K562 (cell line): ENCODE data around the gene MKRN1. TPM values are rescaled to one million over a fixed set of nuclear protein-coding genes. Genes with fewer than 3 reads are reported as not detected.

Experiments
- ATAC-seq: fragments of 200-7000 bp; cut with Tn5 transposase; 3 replicates; pipeline ENCODE4 v1.9.1; 2020; ENCODE audit warnings: moderate library complexity
- BruUV-seq: library from RNA; stranded (reverse); fragments of 400-500 nt; replicated peaks from 2 replicates; lab custom pipeline; 2021; lab: Mats Ljungman, UMichigan
- CTCF ChIA-PET: fragments of 300-600 bp; formaldehyde crosslinking; extraction: SDS; loops from one replicate; lab custom pipeline; 2021; ENCODE audit warnings: low intra/inter-chr PET ratio; lab: Yijun Ruan, JAX
- POLR2A ChIA-PET: fragments of 300-600, 350-650 bp; sonication (Branson Sonifier 250); formaldehyde crosslinking; extraction: SDS; loops from one replicate; lab custom pipeline; 2021; ENCODE audit warnings: antibody characterized with exemption, inconsistent platforms; lab: Yijun Ruan, JAX
- DNase-seq, 4 experiments: peaks; one replicate each; pipeline versions ENCODE4 v3.0.0 to v3.0.0-alpha.2; 2011 to 2018; ENCODE audit warnings: low spot score in 3 of 4, mixed read lengths in 3 of 4; ENCODE audit errors: extremely low read depth in 1 of 4
- FAIRE-seq: peaks from 2 replicates; lab custom pipeline; 2011; peaks lifted over from hg19 to GRCh38; lab: Jason Lieb, UNC
- H2AFZ ChIP-seq: 2 replicates; pipeline ENCODE4 v1.6.0; 2011; ENCODE audit warnings: low read depth, low read length, control low read depth, inconsistent platforms
- H3K27ac ChIP-seq: fragments of 200-600 bp; 3 replicates; pipeline ENCODE4 v1.8.0; 2011; ENCODE audit warnings: low read depth, mild to moderate bottlenecking, control low read depth, inconsistent platforms, low read length, moderate library complexity, mixed read lengths; ENCODE audit errors: extremely low read depth
- H3K27me3 ChIP-seq, 2 experiments: fragments of 300-600 bp in 1 of 2; 2 replicates in 1 of 2; 3 replicates in 1 of 2; pipeline versions ENCODE4 v1.6.0 to v1.8.0; 2011; ENCODE audit warnings: inconsistent platforms in 2 of 2, low read length in 2 of 2, mild to moderate bottlenecking in 1 of 2, mixed read lengths in 1 of 2, moderate library complexity in 1 of 2; ENCODE audit not compliant: control insufficient read depth in 2 of 2, insufficient read depth in 2 of 2
- H3K36me3 ChIP-seq: fragments of 300-600 bp; 3 replicates; pipeline ENCODE4 v1.8.0; 2011; ENCODE audit warnings: mild to moderate bottlenecking, low read length, inconsistent platforms; ENCODE audit not compliant: control insufficient read depth, insufficient read depth
- H3K4me1 ChIP-seq, 2 experiments: fragments of 200-600 bp in 1 of 2; replicated peaks in 1 of 2; 2 replicates in 1 of 2; 3 replicates in 1 of 2; pipeline versions ENCODE4 v1.5.1 to v1.8.0; 2011; ENCODE audit warnings: inconsistent platforms in 2 of 2, low read length in 2 of 2, mild to moderate bottlenecking in 1 of 2, mixed read lengths in 1 of 2, moderate library complexity in 1 of 2; ENCODE audit not compliant: control insufficient read depth in 2 of 2, insufficient read depth in 2 of 2
- H3K4me2 ChIP-seq: 2 replicates; pipeline ENCODE4 v1.6.1; 2011; ENCODE audit warnings: low read length, control low read depth, inconsistent platforms, mixed read lengths; ENCODE audit not compliant: insufficient read depth
- H3K4me3 ChIP-seq: fragments of 200-600 bp; sonication (generic), shearing (Covaris generic); 2 replicates; pipeline ENCODE4 v1.5.1; 2016; ENCODE audit warnings: control low read depth, inconsistent platforms
- H3K79me2 ChIP-seq: fragments of 200-600 bp; 3 replicates; pipeline ENCODE4 v1.8.0; 2011; ENCODE audit warnings: low read length, inconsistent platforms; ENCODE audit not compliant: control insufficient read depth, insufficient read depth
- H3K9ac ChIP-seq, 2 experiments: 2 replicates each; pipeline versions ENCODE4 v1.6.0 to v1.6.1; 2011; ENCODE audit warnings: low read depth in 2 of 2, low read length in 2 of 2, control low read depth in 1 of 2, inconsistent platforms in 1 of 2, mild to moderate bottlenecking in 1 of 2, mixed read lengths in 1 of 2; ENCODE audit not compliant: insufficient read depth in 1 of 2
- H3K9me1 ChIP-seq: one replicate; pipeline ENCODE4 v1.6.0; 2011; ENCODE audit warnings: inconsistent platforms, mild to moderate bottlenecking, low read length, moderate library complexity; ENCODE audit not compliant: control insufficient read depth, insufficient read depth
- H3K9me3 ChIP-seq: replicated peaks from 2 replicates; pipeline ENCODE4 v1.5.1; 2011; ENCODE audit warnings: low read depth, low read length, inconsistent platforms; ENCODE audit not compliant: control insufficient read depth, insufficient read depth
- H4K20me1 ChIP-seq: replicated peaks from 2 replicates; pipeline ENCODE4 v1.6.1; 2011; ENCODE audit warnings: low read length, inconsistent platforms, mixed read lengths; ENCODE audit not compliant: control insufficient read depth, insufficient read depth
- CBFA2T2 ChIP-seq: fragments of 450-650 bp; conservative IDR thresholded peaks from 2 replicates; pipeline ENCODE4 v1.6.1; 2017; ENCODE audit warnings: mild to moderate bottlenecking
- ELF1 ChIP-seq: fragments of 200-800 bp; sonication (Bioruptor generic); IDR thresholded peaks from 2 replicates; pipeline ENCODE4 v1.6.1; 2016; ENCODE audit warnings: missing genetic modification characterization, missing compliant biosample characterization
- EWSR1 ChIP-seq: fragments of 450-650 bp; IDR thresholded peaks from 2 replicates; pipeline ENCODE4 v1.6.1; 2018; ENCODE audit warnings: borderline replicate concordance, mild to moderate bottlenecking, low read depth, moderate library complexity; ENCODE audit not compliant: partially characterized antibody
- GABPA ChIP-seq: fragments of 200-800 bp; sonication (Bioruptor generic); conservative IDR thresholded peaks from 2 replicates; pipeline ENCODE4 v1.6.1; 2016; ENCODE audit warnings: low read depth, missing genetic modification characterization, missing compliant biosample characterization
- GATAD2A ChIP-seq: fragments of 450-650 bp; IDR thresholded peaks from 2 replicates; pipeline ENCODE4 v1.6.1; 2017
- KDM1A ChIP-seq, 2 experiments: fragments of 450-650 bp; IDR thresholded peaks; 2 replicates each; pipeline ENCODE4 v1.6.1; 2016; ENCODE audit warnings: mild to moderate bottlenecking in 2 of 2
- SREBF2 ChIP-seq: sonication (generic); formaldehyde crosslinking; IDR thresholded peaks from 2 replicates; pipeline ENCODE4 v1.4.0; 2020; ENCODE audit warnings: mild to moderate bottlenecking, missing genetic modification reagents
- TEAD1 ChIP-seq, 2 experiments: fragments of 450-650 bp in 1 of 2; sonication (generic) in 1 of 2; formaldehyde crosslinking; IDR thresholded peaks; 2 replicates each; pipeline versions ENCODE4 v1.4.0 to v1.8.0; 2020 to 2022; ENCODE audit warnings: mild to moderate bottlenecking in 2 of 2, missing genetic modification reagents in 1 of 2
- TEAD2 ChIP-seq: fragments of 450-650 bp; IDR thresholded peaks from 2 replicates; pipeline ENCODE4 v1.6.1; 2016; ENCODE audit warnings: missing genetic modification characterization, control low read depth, missing compliant biosample characterization
- TFAM ChIP-seq: fragments of 250-450 bp; sonication (Bioruptor Pico); conservative IDR thresholded peaks from 2 replicates; pipeline ENCODE4 v1.5.0; 2021; ENCODE audit warnings: mild to moderate bottlenecking, moderate library complexity
- TRIM28 ChIP-seq: fragments of 450-650 bp; IDR thresholded peaks from 2 replicates; pipeline ENCODE4 v1.6.1; 2017
- YBX1 ChIP-seq: fragments of 450-650 bp; IDR thresholded peaks from 2 replicates; pipeline ENCODE4 v1.7.1; 2016; ENCODE audit warnings: mild to moderate bottlenecking
- ZC3H4 ChIP-seq: sonication (generic); formaldehyde crosslinking; IDR thresholded peaks from 2 replicates; pipeline ENCODE4 v1.9.0; 2021; ENCODE audit warnings: missing genetic modification reagents, borderline replicate concordance
- ZNF586 ChIP-seq: fragments of 450-650 bp; formaldehyde crosslinking; conservative IDR thresholded peaks from 2 replicates; pipeline ENCODE4 v1.4.0; 2020; ENCODE audit warnings: mild to moderate bottlenecking, moderate library complexity
- WGBS: fragments of 100-300 bp; shearing (Covaris generic); methylation state at CpG from one replicate; pipeline ENCODE4 v1.1.6; 2016; ENCODE audit warnings: low coverage, mixed read lengths; ENCODE audit not compliant: insufficient coverage; ENCODE audit errors: missing lambda C conversion rate; 5-methylcytosine and 5-hydroxymethylcytosine counted together
- in situ Hi-C: fragments of 300-500 bp; cut with MboI; formaldehyde crosslinking; loops from 4 replicates; pipeline ENCODE4 v1.15.0; 2018; ENCODE audit warnings: inconsistent platforms, mixed read lengths
- intact Hi-C: fragments of 100-400 bp; cut with micrococcal nuclease; formaldehyde crosslinking; loops from 2 replicates; pipeline ENCODE4 v1.14.2; 2022
- polyA plus RNA-seq, 8 experiments: library from polyadenylated mRNA; depleted of rRNA in 4 of 8; stranded (reverse) in 5 of 8; unstranded in 3 of 8; fragments of >200 nt; fragmentation: Nextera tagmentation in 2 of 8; fragmentation: Illumina TruSeq in 1 of 8; extraction: Ambion mirVana in 2 of 8; extraction: Trizol in 1 of 8; gene quantifications; 2 replicates each; pipeline versions ENCODE4 v1.2.1 to v1.2.3, GENCODE V29; 2011 to 2014; ENCODE audit warnings: inconsistent platforms in 1 of 8, missing spikeins in 1 of 8
- total RNA-seq, 7 experiments: library from RNA; depleted of rRNA in 6 of 7; stranded (reverse); fragments of >200 nt in 6 of 7; fragmentation: Illumina TruSeq in 2 of 7; extraction: Trizol in 2 of 7; gene quantifications; 2 replicates each; pipeline versions ENCODE4 v1.2.1 to v1.2.3, GENCODE V29; 2011 to 2021; ENCODE audit warnings: low replicate concordance in 1 of 7
- TF ChIP-seq, protein P1 (sequence below): fragments of 250-450 bp; sonication (Bioruptor Pico); IDR thresholded peaks from 2 replicates; pipeline ENCODE4 v1.8.0; 2022; ENCODE audit warnings: inconsistent platforms, mild to moderate bottlenecking, moderate library complexity, borderline replicate concordance
- TF ChIP-seq, protein P2 (sequence below): sonication (generic); formaldehyde crosslinking; IDR thresholded peaks from 2 replicates; pipeline ENCODE4 v1.8.0; 2023; ENCODE audit warnings: missing genetic modification reagents, mild to moderate bottlenecking, borderline replicate concordance

The MKRN1 gene
- total and polyA plus RNA-seq, 9 of the 15 experiments (the other 6 are each of a cell fraction or from before 2014, with no cell fraction given) = 30.5 to 90.3 (median 76.0) TPM

DNA sequence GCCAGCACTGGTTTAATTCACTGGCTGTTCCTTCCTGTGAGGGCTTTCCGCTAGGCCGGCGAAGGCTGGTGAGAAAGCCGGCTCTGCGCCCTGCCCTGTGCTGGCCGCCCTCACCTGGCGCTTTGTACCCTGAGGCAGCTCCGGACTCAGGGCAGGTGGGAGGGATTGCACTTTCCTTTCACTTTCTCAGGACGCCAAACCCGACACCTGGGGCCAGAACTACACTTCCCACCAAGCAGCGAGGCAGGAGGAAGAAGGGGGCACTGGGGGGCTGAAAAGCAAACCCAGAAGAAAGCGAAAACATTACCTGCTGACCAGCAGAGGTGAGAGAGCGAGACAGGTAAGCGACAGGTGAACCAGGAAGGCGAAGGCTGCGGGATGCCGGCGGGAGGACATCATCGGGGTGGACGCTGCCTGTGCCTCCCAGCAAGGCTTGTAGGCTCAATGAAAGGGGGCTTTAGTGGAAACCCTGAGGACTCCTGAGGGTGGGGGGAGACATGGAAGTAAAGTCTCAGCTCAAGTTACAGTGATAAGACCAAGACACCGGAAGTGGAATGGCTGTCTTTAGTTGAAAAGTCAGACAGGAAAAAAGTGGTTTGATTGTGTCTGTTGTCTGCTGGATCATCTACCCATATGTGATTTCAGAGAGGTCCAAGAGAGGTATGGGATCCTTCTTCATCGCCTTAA lies 75.3 kb downstream of the MKRN1 start, which contains the start of gene RAB19:
Gene RAB19 (plus strand): TSS at position 181 of the 687 bp plus-strand sequence. CDS start 3,589 bp downstream, outside the sequence.
- Histone ChIP-seq H3K4me2 (peak within 1 kb of the TSS; percentile 47; the same call in 1 of the 2 replicates), H3K36me3 (no peaks in the 10 kb centered on the region), H3K4me3 (no peak within 1 kb of the TSS), H3K9me3 (no peaks in the 10 kb centered on the region), H3K4me1 (peaks cover 12 to 16% of the 10 kb centered on the region in 2 experiments; a peak in 4 of 5 replicates), H3K9me1 (no peaks in the 10 kb centered on the region), H3K79me2 (no peaks in the 10 kb centered on the region), H4K20me1 (no peaks in the 10 kb centered on the region), H3K27me3 (no peaks in the 10 kb centered on the region; a peak in 1 of 5 replicates), H3K27ac (0 out of 3 replicates have a peak within 1 kb of the TSS, but pooled peaks have one; percentile 1), H3K9ac (peak within 1 kb of the TSS in 1 of 2 experiments; percentile 83; a peak in 2 of 4 replicates), H2AFZ (peak within 1 kb of the TSS; percentile 85)
- BruUV-seq = no TSS peak
- in situ Hi-C loops (no loop called here), intact Hi-C loops (loop anchor here (5.0 kb wide), 1 partner anchor 38 kb away; no protein-coding TSS in a partner anchor)
- ChIA-PET POLR2A (interaction anchor here (0.6 kb wide), 1 partner anchor 12 kb away, joined by 3 read pairs; no protein-coding TSS in a partner anchor), CTCF (no interaction called here)
- ATAC-seq (peak; percentile 65), FAIRE-seq (peak; percentile 54), DNase-seq (peak in 1 of 4 experiments; percentile 45)
- 73% methylated on average over 22 of the region's 22 CpGs for WGBS
- no peak for TF ChIP-seq YBX1
- TF ChIP-seq, protein P1, sequence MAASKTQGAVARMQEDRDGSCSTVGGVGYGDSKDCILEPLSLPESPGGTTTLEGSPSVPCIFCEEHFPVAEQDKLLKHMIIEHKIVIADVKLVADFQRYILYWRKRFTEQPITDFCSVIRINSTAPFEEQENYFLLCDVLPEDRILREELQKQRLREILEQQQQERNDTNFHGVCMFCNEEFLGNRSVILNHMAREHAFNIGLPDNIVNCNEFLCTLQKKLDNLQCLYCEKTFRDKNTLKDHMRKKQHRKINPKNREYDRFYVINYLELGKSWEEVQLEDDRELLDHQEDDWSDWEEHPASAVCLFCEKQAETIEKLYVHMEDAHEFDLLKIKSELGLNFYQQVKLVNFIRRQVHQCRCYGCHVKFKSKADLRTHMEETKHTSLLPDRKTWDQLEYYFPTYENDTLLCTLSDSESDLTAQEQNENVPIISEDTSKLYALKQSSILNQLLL (CRISPR knock-in tag) = no peak
- 0 out of 2 replicates have a peak, but pooled peaks have one; percentile 20 for TF ChIP-seq ZC3H4
- TF ChIP-seq, protein P2, sequence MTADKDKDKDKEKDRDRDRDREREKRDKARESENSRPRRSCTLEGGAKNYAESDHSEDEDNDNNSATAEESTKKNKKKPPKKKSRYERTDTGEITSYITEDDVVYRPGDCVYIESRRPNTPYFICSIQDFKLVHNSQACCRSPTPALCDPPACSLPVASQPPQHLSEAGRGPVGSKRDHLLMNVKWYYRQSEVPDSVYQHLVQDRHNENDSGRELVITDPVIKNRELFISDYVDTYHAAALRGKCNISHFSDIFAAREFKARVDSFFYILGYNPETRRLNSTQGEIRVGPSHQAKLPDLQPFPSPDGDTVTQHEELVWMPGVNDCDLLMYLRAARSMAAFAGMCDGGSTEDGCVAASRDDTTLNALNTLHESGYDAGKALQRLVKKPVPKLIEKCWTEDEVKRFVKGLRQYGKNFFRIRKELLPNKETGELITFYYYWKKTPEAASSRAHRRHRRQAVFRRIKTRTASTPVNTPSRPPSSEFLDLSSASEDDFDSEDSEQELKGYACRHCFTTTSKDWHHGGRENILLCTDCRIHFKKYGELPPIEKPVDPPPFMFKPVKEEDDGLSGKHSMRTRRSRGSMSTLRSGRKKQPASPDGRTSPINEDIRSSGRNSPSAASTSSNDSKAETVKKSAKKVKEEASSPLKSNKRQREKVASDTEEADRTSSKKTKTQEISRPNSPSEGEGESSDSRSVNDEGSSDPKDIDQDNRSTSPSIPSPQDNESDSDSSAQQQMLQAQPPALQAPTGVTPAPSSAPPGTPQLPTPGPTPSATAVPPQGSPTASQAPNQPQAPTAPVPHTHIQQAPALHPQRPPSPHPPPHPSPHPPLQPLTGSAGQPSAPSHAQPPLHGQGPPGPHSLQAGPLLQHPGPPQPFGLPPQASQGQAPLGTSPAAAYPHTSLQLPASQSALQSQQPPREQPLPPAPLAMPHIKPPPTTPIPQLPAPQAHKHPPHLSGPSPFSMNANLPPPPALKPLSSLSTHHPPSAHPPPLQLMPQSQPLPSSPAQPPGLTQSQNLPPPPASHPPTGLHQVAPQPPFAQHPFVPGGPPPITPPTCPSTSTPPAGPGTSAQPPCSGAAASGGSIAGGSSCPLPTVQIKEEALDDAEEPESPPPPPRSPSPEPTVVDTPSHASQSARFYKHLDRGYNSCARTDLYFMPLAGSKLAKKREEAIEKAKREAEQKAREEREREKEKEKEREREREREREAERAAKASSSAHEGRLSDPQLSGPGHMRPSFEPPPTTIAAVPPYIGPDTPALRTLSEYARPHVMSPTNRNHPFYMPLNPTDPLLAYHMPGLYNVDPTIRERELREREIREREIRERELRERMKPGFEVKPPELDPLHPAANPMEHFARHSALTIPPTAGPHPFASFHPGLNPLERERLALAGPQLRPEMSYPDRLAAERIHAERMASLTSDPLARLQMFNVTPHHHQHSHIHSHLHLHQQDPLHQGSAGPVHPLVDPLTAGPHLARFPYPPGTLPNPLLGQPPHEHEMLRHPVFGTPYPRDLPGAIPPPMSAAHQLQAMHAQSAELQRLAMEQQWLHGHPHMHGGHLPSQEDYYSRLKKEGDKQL (CRISPR knock-in tag) = 0 out of 2 replicates have a peak, but pooled peaks have one; percentile 59
- TF ChIP-seq GABPA (tag) = peak; percentile 53; the same call in 1 of the 2 replicates
- no peak for TF ChIP-seq EWSR1
- no peak for TF ChIP-seq KDM1A (IDR thresholded peaks at IDR 0.05)
- 0 out of 2 replicates have a peak, but pooled peaks have one; percentile 26 for TF ChIP-seq GATAD2A
- no peak for TF ChIP-seq ZNF586
- 0 out of 4 replicates have a peak, but pooled peaks of 1 of the 2 experiments have one; percentile 14 for TF ChIP-seq TEAD1 (CRISPR knock-in tag; IDR thresholded peaks at IDR 0.05)
- TF ChIP-seq SREBF2 = no peak
- no peak for TF ChIP-seq TRIM28
- TF ChIP-seq TFAM (CRISPR knock-in tag) = no peak
- no peak for TF ChIP-seq CBFA2T2
- TF ChIP-seq ELF1 (tag) = peak; percentile 34; the same call in 1 of the 2 replicates
- TF ChIP-seq TEAD2 (tag) = no peak
